ENCODE measurements around the gene IL36A. TPM values are rescaled to one million over a fixed set of nuclear protein-coding genes. Genes with fewer than 3 reads are reported as not detected.

The IL36A gene
- polyA plus RNA-seq, 1 of the 3 experiments (the other 2 are of a cell fraction): not detected

GRCh38 chr2:113024764-113025163, 19.5 kb downstream of the IL36A start:
- Histone ChIP-seq H3K9me2 (no peaks in the 10 kb centered on the region), H3F3A (replicated peaks; ENCODE audit: insufficient read depth) (no peaks in the 10 kb centered on the region), H3K9ac (no peak overlapping the region), H2AFZ (ENCODE audit: low read depth) (no peak overlapping the region), H3K4me2 (no peak overlapping the region), H3K9me3 (no peaks in the 10 kb centered on the region), H3K4me1 (ENCODE audit: control insufficient read depth in 1 of 2, insufficient read depth in 2 of 2, low read depth in 1 of 2, low read length in 1 of 2) (no peaks in the 10 kb centered on the region), H3K4me3 (ENCODE audit: low read depth in 2 of 2, low read length in 1 of 2) (no peak overlapping the region), H3K27me3 (ENCODE audit: insufficient read depth) (peaks cover 11% of the 10 kb centered on the region; the same call in 1 of the 2 replicates), H4K20me1 (ENCODE audit: insufficient read depth) (no peaks in the 10 kb centered on the region), H3K27ac (ENCODE audit: low read depth in 2 of 2, low read length in 1 of 2) (no peak overlapping the region), H3K36me3 (replicated peaks in 1 of 2; ENCODE audit: control insufficient read depth in 1 of 2, insufficient read depth in 2 of 2, low read length in 1 of 2) (no peaks in the 10 kb centered on the region), H3K79me2 (ENCODE audit: insufficient read depth) (no peaks in the 10 kb centered on the region)
- no peak for TF ChIP-seq GABPA (IDR thresholded peaks at IDR 0.05; ENCODE audit: low read depth)
- no peak for TF ChIP-seq IRF3 (IDR thresholded peaks at IDR 0.05; ENCODE audit: low read depth, low read length)
- TF ChIP-seq TCF12 (IDR thresholded peaks at IDR 0.05): no peak
- DNase-seq: no peak
- POLR2A ChIA-PET: no interaction called here
- CTCF ChIA-PET: no interaction called here
- WGBS (ENCODE audit: low lambda C conversion rate): 3% methylated on average over 2 of the region's 2 CpGs

- Histone ChIP-seq H3K79me2 (ENCODE audit: insufficient read depth) (no peaks in the 10 kb centered on the region), H3K27ac (ENCODE audit: low read depth in 2 of 2, low read length in 1 of 2) (no peak overlapping the region), H4K20me1 (ENCODE audit: insufficient read depth) (no peaks in the 10 kb centered on the region), H3F3A (replicated peaks; ENCODE audit: insufficient read depth) (no peaks in the 10 kb centered on the region), H3K4me1 (ENCODE audit: control insufficient read depth in 1 of 2, insufficient read depth in 2 of 2, low read depth in 1 of 2, low read length in 1 of 2) (no peaks in the 10 kb centered on the region), H2AFZ (ENCODE audit: low read depth) (no peak overlapping the region), H3K4me2 (no peak overlapping the region), H3K27me3 (ENCODE audit: insufficient read depth) (peaks cover 5% of the 10 kb centered on the region; the same call in 1 of the 2 replicates), H3K36me3 (replicated peaks in 1 of 2; ENCODE audit: control insufficient read depth in 1 of 2, insufficient read depth in 2 of 2, low read length in 1 of 2) (no peaks in the 10 kb centered on the region), H3K4me3 (ENCODE audit: low read depth in 2 of 2, low read length in 1 of 2) (no peak overlapping the region), H3K9me3 (no peaks in the 10 kb centered on the region), H3K9me2 (no peaks in the 10 kb centered on the region), H3K9ac (no peak overlapping the region)
- ChIA-PET POLR2A (no interaction called here), CTCF (no interaction called here)
- DNase-seq: no peak
- TF ChIP-seq FOSL2 (IDR thresholded peaks at IDR 0.05; ENCODE audit: borderline replicate concordance, low read depth) (no peak), GABPA (IDR thresholded peaks at IDR 0.05; ENCODE audit: low read depth) (no peak), CHD2 (IDR thresholded peaks at IDR 0.05; ENCODE audit: low read length, partially characterized antibody) (no peak), MAX (IDR thresholded peaks at IDR 0.05; ENCODE audit: low read depth) (no peak)
- 1% methylated on average over 2 of the region's 2 CpGs for WGBS (ENCODE audit: low lambda C conversion rate)
These were observed 20.5 kb downstream of the IL36A start for GRCh38 chr2:113025737-113026136.

- H3K36me3 ChIP-seq (replicated peaks in 1 of 2; ENCODE audit: control insufficient read depth in 1 of 2, insufficient read depth in 2 of 2, low read length in 1 of 2): no peaks in the 10 kb centered on the region
- H3K9ac ChIP-seq: no peak overlapping the region
- no peak overlapping the region for H3K27ac ChIP-seq (ENCODE audit: low read depth in 2 of 2, low read length in 1 of 2)
- H3K9me3 ChIP-seq: no peaks in the 10 kb centered on the region
- H3F3A ChIP-seq (replicated peaks; ENCODE audit: insufficient read depth): no peaks in the 10 kb centered on the region
- CTCF ChIA-PET: interaction anchor here (1.1 kb wide), 1 partner anchor 9 kb away, joined by 3 read pairs; no protein-coding TSS in a partner anchor
- POLR2A ChIA-PET: no interaction called here
- H3K4me2 ChIP-seq: no peak overlapping the region
- H3K79me2 ChIP-seq (ENCODE audit: insufficient read depth): no peaks in the 10 kb centered on the region
- H3K4me1 ChIP-seq (ENCODE audit: control insufficient read depth in 1 of 2, insufficient read depth in 2 of 2, low read depth in 1 of 2, low read length in 1 of 2): no peaks in the 10 kb centered on the region
- 3% methylated on average over 2 of the region's 2 CpGs for WGBS (ENCODE audit: low lambda C conversion rate)
- H4K20me1 ChIP-seq (ENCODE audit: insufficient read depth): no peaks in the 10 kb centered on the region
- no peaks in the 10 kb centered on the region for H3K9me2 ChIP-seq
- no peak for DNase-seq
- no peak overlapping the region for H3K4me3 ChIP-seq (ENCODE audit: low read depth in 2 of 2, low read length in 1 of 2)
- no peak overlapping the region for H2AFZ ChIP-seq (ENCODE audit: low read depth)
- TF ChIP-seq RXRA (IDR thresholded peaks at IDR 0.05; ENCODE audit: borderline replicate concordance, low read depth) (no peak), RAD21 (IDR thresholded peaks at IDR 0.05; ENCODE audit: low read length) (no peak), TAF1 (IDR thresholded peaks at IDR 0.05; ENCODE audit: borderline replicate concordance, low read depth, low read length) (no peak)
- peaks cover 5% of the 10 kb centered on the region; the same call in 1 of the 2 replicates for H3K27me3 ChIP-seq (ENCODE audit: insufficient read depth)
These were observed 22.4 kb downstream of the IL36A start for GRCh38 chr2:113027691-113028090.
